Activated T-helper 1 cell treated with anti-CD3 and anti-CD28 coated beads, Interleukin-2, amount 50 U/mL, for 16 hours (primary cell): ENCODE results near the gene SIPA1L3.

ENCODE experiments used
- DNase-seq, 2 donors: peaks; one replicate each; pipeline ENCODE4 v3.0.0-alpha.2; 2020; ENCODE audit warnings: low read depth in 1 of 2, low spot score in 1 of 2

The SIPA1L3 gene

DNA sequence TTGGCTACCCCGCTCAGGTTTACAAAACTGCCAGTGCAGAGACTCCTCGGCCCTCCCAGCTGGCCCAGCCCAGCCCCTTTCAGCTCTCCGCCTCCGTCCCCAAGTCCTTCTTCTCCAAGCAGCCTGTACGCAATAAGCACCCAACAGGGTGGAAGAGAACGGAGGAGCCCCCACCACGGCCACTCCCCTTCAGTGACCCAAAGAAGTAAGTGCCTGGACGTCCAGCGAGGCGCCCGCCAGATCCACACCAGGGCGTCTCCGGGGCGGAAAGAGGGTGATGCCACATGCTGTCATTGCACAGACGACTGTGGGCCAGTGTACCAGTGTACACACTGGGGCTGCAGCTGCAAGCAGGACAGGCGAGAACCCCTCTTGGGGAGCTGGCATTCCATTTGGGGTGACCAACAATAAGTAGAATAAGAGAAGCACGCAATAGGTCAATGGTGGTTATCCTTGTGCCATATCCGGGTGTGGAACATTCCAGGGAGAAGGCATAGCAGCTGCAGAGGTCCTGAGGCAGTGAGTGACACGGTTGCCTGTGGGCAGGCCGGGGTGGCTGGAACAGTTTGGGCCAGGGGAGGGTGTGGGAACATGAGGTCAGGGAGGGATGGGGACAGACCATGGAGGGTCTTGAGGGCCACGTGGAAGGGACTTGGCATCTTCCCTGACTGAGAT, 275.7 kb downstream of the SIPA1L3 start:
- no peak for DNase-seq

GRCh38 chr19:38183251-38183897, 276.4 kb downstream of the SIPA1L3 start:
- no peak for DNase-seq

DNA sequence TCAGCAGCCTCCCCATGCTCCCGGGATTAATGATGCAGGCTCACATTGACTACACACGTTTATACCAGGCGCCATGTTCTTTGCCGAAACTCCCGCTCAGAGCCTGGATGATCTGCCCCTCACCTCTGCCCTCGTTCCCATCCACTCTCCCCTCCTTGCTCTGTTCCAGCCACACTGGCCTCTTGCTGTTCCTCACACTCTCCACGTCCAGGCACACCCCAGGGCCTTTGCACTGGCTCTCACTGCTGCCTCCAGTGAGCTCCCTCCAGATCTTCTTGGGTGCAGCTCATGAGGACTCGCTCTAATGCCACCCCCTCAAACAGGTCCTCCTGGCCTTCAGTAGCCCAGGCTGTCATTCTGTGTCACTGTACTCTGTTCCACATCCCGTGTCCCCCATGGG, 277.8 kb downstream of the SIPA1L3 start:
- DNase-seq = no peak

DNA sequence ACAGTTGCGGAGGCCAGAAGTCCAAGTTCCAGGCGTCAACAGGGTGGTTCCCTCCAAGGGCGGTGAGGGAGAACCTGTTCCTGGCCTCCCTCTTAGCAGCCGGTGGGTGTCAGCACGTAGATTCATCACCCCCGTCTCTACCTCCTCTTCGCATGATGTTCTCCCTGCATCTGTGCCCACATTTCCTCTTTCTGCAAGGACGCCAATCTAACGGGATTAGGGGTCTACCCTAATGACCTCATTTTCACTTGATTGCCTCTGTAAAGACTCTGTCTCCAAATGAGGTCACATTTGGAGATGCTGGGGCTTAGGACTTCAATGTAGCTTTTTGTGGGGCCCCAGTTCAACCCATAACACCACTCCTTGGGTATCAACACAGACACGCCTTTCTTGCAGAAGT, 278.6 kb downstream of the SIPA1L3 start:
- no peak for DNase-seq

DNA sequence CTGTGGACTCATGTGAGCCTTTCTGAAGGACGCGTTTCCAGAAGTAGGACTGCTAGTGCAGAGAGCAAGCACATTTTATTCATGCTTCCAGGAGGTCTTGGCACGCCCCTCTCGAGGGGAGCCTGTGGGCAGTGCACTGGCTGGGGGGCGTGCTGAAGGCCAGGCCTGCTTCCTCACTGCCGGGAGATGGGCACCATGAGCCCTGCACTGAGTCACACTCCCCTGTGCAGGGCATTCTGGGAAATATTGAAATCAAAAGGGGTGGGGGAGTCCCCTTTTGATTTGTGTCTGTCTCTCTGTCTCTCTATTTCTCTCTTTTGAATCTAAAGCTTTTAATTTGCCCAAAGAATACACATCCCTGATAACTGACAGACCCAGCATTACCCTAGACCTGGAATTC, 283.1 kb downstream of the SIPA1L3 start:
- no peak for DNase-seq

- DNase-seq = no peak
Observed at GRCh38 chr19:38190793-38191192, 283.8 kb downstream of the SIPA1L3 start.

- DNase-seq = no peak
Observed at GRCh38 chr19:38191747-38192146, 284.7 kb downstream of the SIPA1L3 start.

DNA sequence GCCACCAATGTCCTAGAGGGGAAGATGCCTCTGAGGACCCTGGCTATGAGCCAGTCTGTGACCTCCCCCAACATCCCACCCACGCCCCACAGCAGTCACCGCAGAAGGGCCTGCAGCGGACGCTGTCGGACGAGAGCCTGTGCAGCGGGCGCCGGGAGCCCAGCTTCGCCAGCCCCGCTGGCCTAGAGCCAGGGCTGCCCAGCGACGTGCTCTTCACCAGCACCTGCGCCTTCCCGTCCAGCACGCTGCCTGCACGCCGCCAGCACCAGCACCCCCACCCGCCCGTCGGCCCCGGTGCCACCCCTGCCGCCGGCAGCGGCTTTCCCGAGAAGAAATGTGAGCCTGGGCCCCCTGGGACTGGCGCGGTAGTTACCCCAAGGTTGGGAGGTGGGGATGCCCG, 286.4 kb downstream of the SIPA1L3 start:
- DNase-seq = no peak

GRCh38 chr19:38194061-38194701, 287.2 kb downstream of the SIPA1L3 start:
- no peak for DNase-seq

DNA sequence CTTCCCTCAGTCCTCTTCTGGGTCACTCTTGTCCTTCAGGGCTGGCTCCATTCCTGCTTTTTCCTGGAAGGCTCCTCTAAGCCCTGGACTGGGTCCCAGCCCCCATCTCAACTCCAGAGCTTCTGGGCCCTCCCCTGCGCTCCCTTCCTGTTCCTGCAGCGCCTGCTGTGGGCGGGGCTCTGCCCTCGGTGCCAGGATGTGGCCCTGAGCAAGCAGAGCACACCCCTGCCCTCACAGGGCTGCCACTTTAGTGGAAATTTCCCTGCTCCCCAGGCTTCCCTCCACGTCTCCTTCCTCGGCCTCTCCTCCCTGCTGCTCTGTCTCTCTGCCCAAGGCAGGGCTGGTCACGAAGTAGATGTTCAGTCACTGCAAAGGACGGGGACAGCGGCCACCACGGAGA, 288.2 kb downstream of the SIPA1L3 start:
- no peak for DNase-seq

DNA sequence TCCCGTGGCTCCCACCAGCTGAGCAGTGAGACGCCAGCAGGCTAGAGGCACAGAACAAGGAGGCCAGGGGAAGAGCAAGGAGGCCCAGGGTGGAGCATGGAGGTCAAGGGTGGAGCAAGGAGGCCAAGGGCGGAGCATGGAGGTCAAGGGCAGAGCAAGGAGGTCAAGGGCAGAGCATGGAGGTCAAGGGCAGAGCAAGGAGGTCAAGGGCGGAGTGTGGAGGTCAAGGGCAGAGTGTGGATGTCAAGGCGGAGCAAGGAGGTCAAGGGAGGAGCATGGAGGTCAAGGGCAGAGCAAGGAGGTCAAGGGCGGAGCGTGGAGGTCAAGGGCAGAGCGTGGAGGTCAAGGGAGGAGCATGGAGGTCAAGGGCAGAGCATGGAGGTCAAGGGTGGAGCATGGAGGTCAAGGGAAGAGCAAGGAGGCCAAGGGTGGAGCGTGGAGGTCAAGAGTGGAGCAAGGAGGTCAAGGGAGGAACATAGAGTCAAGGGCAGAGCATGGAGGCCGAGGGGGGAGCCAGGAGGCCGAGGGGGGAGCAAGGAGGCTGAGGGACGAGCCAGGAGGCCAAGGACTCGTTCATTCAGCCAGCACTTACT, 289.3 kb downstream of the SIPA1L3 start:
- DNase-seq = no peak

- DNase-seq = no peak
Observed at GRCh38 chr19:38196948-38197656, 290.1 kb downstream of the SIPA1L3 start.

GRCh38 chr19:38197937-38198704, 291.1 kb downstream of the SIPA1L3 start:
- no peak for DNase-seq

GRCh38 chr19:38199340-38199739, 292.3 kb downstream of the SIPA1L3 start:
- no peak for DNase-seq

DNA sequence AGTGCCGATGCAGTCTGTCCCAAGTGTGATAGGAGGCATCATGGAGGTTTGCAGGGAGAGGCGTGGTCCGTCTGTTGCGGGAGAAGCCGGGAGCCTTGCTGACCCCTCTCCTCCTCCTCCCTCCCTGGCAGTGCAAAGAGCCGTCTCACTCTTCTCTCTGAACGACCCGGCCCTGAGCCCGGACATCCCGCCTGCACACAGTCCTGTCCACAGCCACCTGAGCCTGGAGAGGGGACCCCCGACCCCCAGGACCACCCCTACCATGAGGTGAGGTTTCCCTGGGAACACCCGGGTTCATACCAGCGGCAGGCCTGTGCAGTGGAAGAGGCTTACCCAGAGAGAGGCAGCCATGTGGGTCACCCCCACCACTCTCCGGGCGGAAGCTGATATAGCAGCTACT, 294.7 kb downstream of the SIPA1L3 start:
- DNase-seq = no peak

DNA sequence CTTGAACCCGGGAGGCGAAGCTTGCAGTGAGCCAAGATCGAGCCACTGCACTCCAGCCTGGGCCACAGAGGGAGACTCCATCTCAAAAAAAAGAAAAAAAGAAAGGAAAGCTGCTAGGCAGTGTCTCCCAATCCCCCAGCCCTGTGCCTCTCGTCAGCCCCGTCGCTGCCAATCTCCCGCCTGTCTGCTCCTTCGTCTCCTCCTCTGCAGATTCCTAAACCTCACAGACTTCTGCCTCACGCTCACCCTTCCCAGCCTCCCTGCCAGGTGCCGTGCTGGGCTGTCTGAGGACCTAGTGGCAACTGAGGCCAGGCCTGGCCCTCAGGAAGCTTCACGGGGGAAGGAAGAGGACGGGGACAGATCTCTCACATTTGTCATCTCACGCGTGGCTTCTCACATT, 295.5 kb downstream of the SIPA1L3 start:
- no peak for DNase-seq

DNA sequence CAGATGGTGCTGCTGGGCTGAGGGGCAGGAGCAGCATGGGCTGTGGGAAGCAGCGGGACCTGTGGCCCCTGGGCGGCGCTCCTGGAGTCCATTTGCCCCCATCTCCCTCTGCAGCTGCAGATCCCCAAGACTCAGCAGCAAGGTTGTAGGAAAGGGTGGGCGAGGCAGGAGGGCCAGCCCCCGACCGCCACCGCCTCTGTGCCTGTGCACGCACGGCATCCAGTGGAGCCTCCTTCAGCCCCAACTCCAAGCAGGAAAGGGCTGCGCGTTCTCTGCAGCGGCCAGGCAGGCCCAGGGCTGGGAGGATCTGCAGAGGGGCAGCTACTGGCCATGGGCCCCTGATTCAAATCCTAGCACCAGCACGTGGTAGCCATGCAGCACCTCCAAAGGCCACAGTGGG, 296.2 kb downstream of the SIPA1L3 start:
- no peak for DNase-seq

- no peak for DNase-seq
Observed at GRCh38 chr19:38204096-38204495, 297.1 kb downstream of the SIPA1L3 start.

DNA sequence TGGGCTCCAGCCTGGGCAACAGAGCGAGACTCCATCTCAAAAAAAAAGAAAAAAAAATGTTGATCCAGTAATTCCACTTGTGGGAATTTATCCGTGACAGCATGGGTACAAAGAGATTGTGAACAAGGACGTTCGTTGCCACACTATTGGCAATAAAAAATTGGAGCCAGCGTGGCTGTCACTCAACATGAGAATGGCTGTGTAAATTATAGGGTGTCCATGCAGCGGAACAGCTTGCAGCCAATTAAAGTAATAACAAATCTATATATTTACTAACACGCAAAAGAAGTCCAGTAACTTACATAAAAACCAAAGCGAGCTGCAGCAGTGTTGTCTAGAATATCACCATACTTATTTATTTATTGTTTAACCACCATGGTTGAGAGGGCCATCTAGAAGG, 297.7 kb downstream of the SIPA1L3 start:
- DNase-seq = no peak

- DNase-seq = no peak
Observed at GRCh38 chr19:38206006-38206745, 299.2 kb downstream of the SIPA1L3 start.
